GM12878 (cell line): ENCODE data around the gene PDE9A. TPM values are rescaled to one million over a fixed set of nuclear protein-coding genes. Genes with fewer than 3 reads are reported as not detected.

ENCODE experiments used
- ASH2L ChIP-seq: fragments of 300-600, 200-600 bp; sonication (generic); IDR thresholded peaks from 2 replicates; pipeline ENCODE4 v1.6.1; 2017; ENCODE audit warnings: low read depth, mild to moderate bottlenecking, borderline replicate concordance
- EZH2 ChIP-seq: IDR thresholded peaks from 2 replicates; pipeline ENCODE4 v1.6.1; 2012; ENCODE audit warnings: low read depth, mild to moderate bottlenecking, control low read depth, inconsistent platforms, low read length, borderline replicate concordance; ENCODE audit not compliant: control insufficient read depth
- FOXK2 ChIP-seq: fragments of 450-650 bp; IDR thresholded peaks from 2 replicates; pipeline ENCODE4 v1.6.1; 2017; ENCODE audit warnings: mild to moderate bottlenecking, moderate library complexity
- NFYA ChIP-seq: IDR thresholded peaks from 2 replicates; pipeline ENCODE4 v1.6.1; 2011; ENCODE audit warnings: low read depth, mild to moderate bottlenecking, low read length, improper control_type of control experiment, borderline replicate concordance
- POLR2A ChIP-seq: IDR thresholded peaks from 2 replicates; pipeline ENCODE4 v1.6.1; 2011; ENCODE audit warnings: low read depth, mild to moderate bottlenecking, low read length
- SMC3 ChIP-seq: IDR thresholded peaks from 2 replicates; pipeline ENCODE4 v1.6.1; 2011; ENCODE audit warnings: low read length, improper control_type of control experiment, borderline replicate concordance
- SPI1 ChIP-seq: IDR thresholded peaks from 2 replicates; pipeline ENCODE4 v1.6.1; 2011; ENCODE audit warnings: low read depth, mild to moderate bottlenecking, low read length, moderate library complexity, borderline replicate concordance; ENCODE audit not compliant: insufficient read depth
- SREBF2 ChIP-seq: IDR thresholded peaks from 2 replicates; pipeline ENCODE4 v1.6.1; 2012; ENCODE audit warnings: mild to moderate bottlenecking, low read length
- polyA plus RNA-seq, 11 experiments: library from polyadenylated mRNA; depleted of rRNA in 4 of 11; unstranded in 6 of 11; stranded (reverse) in 5 of 11; fragments of >200 nt; fragmentation: Nextera tagmentation in 4 of 11; fragmentation: Illumina TruSeq in 1 of 11; extraction: Ambion mirVana in 4 of 11; extraction: Trizol in 1 of 11; gene quantifications; 1 replicate in 1 of 11; 2 replicates in 10 of 11; pipeline versions ENCODE4 v1.2.1 to v1.2.3, GENCODE V29; 2011 to 2016; ENCODE audit warnings: inconsistent platforms in 2 of 11, missing spikeins in 2 of 11, low read depth in 1 of 11
- total RNA-seq, 4 experiments: library from RNA; depleted of rRNA in 3 of 4; stranded (reverse); fragments of >200 nt in 3 of 4; fragmentation: Illumina TruSeq in 1 of 4; extraction: Trizol in 1 of 4; gene quantifications; 2 replicates each; pipeline versions ENCODE4 v1.2.1 to v1.2.3, GENCODE V29; 2013 to 2021
- TF ChIP-seq, protein P1 (sequence below): IDR thresholded peaks from 2 replicates; pipeline ENCODE4 v1.6.1; 2012; ENCODE audit warnings: improper control_type of control experiment, low read depth, low read length; ENCODE audit not compliant: insufficient replicate concordance
- TF ChIP-seq, protein P2 (sequence below): fragments of 450-650 bp; IDR thresholded peaks from 2 replicates; pipeline ENCODE4 v1.6.1; 2018; ENCODE audit warnings: mild to moderate bottlenecking, low read depth, moderate library complexity; ENCODE audit not compliant: partially characterized antibody
- TF ChIP-seq, protein P3 (sequence below): fragments of 450-650 bp; IDR thresholded peaks from 2 replicates; pipeline ENCODE4 v1.6.1; 2017; ENCODE audit warnings: mild to moderate bottlenecking

Gene PDE9A
- total and polyA plus RNA-seq, 10 of the 15 experiments (the other 5 are each of a cell fraction or from before 2014, with no cell fraction given): 0.08 to 0.45 (median 0.20) TPM; not detected in 1

DNA sequence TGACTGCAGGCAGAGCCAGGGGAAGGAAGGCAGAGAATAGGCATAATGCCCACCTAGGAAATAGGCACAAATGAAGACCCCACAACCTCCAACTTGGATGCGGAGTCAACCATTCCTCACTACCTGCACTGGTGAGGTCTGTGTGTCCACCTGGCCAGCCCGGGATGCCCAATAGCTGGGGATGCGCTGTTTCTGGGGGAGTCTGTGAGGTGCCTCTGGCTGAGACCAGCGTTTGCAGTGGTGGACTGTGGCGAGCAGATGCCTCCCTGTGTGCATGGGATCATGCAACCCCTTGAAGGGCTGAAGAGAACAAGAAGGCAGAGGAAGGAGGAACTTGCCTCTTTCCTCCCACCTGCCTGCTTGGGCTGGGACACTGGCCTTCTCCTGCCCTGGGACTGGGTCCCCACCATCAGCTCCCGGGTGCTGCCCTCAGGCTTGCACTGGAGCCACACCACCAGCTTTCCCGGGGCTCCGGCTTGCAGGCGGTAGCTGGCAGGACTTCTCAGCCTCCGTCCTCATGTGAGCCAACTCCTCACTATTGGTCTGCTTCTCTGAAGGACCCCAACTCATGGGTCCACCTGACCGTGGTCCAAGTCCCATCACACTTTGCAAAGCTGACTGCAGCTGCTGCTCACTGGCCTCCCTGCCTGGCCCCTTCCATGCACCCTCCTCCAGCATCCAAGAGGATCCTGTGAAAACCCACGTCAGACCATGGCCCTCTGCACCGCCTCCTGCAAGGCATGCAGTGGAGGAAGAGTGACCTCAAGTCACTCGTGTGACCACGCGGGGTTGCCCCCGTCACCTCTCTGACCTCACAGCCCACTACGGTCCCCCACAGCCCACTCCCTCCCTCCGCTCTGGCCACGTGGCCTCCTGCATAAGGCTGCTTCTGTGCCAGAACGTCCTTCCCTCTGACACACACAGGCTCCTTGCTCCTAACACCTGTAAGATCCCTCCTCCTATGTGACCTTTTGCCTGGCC lies 2.7 kb upstream of the PDE9A start (continued):
- TF ChIP-seq, protein P1, sequence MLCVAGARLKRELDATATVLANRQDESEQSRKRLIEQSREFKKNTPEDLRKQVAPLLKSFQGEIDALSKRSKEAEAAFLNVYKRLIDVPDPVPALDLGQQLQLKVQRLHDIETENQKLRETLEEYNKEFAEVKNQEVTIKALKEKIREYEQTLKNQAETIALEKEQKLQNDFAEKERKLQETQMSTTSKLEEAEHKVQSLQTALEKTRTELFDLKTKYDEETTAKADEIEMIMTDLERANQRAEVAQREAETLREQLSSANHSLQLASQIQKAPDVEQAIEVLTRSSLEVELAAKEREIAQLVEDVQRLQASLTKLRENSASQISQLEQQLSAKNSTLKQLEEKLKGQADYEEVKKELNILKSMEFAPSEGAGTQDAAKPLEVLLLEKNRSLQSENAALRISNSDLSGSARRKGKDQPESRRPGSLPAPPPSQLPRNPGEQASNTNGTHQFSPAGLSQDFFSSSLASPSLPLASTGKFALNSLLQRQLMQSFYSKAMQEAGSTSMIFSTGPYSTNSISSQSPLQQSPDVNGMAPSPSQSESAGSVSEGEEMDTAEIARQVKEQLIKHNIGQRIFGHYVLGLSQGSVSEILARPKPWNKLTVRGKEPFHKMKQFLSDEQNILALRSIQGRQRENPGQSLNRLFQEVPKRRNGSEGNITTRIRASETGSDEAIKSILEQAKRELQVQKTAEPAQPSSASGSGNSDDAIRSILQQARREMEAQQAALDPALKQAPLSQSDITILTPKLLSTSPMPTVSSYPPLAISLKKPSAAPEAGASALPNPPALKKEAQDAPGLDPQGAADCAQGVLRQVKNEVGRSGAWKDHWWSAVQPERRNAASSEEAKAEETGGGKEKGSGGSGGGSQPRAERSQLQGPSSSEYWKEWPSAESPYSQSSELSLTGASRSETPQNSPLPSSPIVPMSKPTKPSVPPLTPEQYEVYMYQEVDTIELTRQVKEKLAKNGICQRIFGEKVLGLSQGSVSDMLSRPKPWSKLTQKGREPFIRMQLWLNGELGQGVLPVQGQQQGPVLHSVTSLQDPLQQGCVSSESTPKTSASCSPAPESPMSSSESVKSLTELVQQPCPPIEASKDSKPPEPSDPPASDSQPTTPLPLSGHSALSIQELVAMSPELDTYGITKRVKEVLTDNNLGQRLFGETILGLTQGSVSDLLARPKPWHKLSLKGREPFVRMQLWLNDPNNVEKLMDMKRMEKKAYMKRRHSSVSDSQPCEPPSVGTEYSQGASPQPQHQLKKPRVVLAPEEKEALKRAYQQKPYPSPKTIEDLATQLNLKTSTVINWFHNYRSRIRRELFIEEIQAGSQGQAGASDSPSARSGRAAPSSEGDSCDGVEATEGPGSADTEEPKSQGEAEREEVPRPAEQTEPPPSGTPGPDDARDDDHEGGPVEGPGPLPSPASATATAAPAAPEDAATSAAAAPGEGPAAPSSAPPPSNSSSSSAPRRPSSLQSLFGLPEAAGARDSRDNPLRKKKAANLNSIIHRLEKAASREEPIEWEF: no peak
- TF ChIP-seq, protein P2, sequence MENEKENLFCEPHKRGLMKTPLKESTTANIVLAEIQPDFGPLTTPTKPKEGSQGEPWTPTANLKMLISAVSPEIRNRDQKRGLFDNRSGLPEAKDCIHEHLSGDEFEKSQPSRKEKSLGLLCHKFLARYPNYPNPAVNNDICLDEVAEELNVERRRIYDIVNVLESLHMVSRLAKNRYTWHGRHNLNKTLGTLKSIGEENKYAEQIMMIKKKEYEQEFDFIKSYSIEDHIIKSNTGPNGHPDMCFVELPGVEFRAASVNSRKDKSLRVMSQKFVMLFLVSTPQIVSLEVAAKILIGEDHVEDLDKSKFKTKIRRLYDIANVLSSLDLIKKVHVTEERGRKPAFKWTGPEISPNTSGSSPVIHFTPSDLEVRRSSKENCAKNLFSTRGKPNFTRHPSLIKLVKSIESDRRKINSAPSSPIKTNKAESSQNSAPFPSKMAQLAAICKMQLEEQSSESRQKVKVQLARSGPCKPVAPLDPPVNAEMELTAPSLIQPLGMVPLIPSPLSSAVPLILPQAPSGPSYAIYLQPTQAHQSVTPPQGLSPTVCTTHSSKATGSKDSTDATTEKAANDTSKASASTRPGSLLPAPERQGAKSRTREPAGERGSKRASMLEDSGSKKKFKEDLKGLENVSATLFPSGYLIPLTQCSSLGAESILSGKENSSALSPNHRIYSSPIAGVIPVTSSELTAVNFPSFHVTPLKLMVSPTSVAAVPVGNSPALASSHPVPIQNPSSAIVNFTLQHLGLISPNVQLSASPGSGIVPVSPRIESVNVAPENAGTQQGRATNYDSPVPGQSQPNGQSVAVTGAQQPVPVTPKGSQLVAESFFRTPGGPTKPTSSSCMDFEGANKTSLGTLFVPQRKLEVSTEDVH: no peak
- TF ChIP-seq NFYA (no peak), SREBF2 (no peak), ASH2L (no peak), FOXK2 (no peak), SPI1 (no peak), SMC3 (no peak), EZH2 (no peak), POLR2A (no peak)
- TF ChIP-seq, protein P3, sequence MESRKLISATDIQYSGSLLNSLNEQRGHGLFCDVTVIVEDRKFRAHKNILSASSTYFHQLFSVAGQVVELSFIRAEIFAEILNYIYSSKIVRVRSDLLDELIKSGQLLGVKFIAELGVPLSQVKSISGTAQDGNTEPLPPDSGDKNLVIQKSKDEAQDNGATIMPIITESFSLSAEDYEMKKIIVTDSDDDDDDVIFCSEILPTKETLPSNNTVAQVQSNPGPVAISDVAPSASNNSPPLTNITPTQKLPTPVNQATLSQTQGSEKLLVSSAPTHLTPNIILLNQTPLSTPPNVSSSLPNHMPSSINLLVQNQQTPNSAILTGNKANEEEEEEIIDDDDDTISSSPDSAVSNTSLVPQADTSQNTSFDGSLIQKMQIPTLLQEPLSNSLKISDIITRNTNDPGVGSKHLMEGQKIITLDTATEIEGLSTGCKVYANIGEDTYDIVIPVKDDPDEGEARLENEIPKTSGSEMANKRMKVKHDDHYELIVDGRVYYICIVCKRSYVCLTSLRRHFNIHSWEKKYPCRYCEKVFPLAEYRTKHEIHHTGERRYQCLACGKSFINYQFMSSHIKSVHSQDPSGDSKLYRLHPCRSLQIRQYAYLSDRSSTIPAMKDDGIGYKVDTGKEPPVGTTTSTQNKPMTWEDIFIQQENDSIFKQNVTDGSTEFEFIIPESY: no peak
